ENCODE data around the gene AK1.

The AK1 gene

DNA sequence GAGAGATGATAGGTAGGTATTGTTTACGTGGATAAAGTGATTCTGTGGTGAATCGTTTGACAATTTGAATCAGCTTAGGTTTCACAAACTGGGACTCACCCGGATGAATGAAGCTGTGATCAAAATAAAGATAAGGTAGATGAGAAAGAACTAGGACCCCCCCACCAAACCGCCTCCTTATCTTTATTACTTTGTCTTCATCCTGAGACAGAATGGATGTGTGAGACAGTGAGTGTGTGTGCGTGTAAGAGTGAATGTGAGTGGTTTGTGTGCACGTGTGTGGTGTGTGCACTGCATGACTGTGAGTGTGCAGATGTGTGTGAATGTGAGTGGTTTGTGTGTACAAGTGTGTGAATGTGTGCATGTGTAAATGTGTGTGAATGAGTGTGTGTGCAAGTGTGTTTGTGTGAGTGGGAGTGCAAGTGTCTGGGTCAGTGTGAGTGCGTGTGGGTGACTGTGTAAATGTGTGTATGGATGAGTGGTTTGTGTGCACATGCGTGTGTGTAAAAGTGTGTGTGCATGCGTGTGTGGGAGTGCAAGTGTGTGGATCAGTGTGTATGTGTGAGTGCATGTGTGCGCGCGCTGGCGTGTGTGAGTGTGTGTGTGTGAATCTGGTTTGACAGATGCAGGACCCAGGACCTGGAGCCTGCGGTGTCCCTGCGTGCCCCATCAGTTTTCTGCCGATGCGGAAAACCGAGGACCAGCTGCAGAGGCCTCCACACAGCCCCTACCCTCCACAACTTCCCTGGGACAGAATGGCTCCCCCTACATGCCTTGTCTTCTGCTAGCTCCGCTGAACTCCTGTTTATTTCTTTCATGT, 11.6 kb downstream of the AK1 start:
- no peak for DNase-seq

DNA sequence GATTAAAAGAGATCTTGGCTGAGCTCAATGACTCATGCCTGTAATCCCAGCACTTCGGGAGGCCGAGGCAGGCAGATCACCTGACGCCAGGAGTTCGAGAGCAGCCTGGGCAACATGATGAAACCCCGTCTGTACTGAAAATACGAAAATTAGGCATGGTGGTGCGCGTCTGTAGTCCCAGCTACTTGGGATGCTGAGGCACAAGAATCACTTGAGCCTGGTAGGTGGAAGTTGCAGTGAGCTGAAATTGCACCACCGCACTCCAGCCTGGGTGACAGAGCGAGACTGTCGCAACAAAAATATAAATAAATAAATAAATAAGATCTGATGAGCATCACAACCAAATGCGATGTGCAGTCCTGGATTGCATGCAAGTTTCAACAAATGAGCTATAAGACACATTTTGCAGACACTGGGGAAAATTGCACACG, 14.3 kb downstream of the AK1 start:
- peak in 1 of 2 donors; percentile 48 for DNase-seq

GRCh38 chr9:127862075-127863011, 15.1 kb downstream of the AK1 start:
- DNase-seq: peak; percentile 57 to 82

GRCh38 chr9:127860779-127861178, 16.7 kb downstream of the AK1 start:
- no peak for DNase-seq

GRCh38 chr9:127860260-127860659, 17.2 kb downstream of the AK1 start:
- no peak for DNase-seq

- DNase-seq: no peak
Observed at GRCh38 chr9:127858041-127858512, 19.4 kb downstream of the AK1 start.

DNA sequence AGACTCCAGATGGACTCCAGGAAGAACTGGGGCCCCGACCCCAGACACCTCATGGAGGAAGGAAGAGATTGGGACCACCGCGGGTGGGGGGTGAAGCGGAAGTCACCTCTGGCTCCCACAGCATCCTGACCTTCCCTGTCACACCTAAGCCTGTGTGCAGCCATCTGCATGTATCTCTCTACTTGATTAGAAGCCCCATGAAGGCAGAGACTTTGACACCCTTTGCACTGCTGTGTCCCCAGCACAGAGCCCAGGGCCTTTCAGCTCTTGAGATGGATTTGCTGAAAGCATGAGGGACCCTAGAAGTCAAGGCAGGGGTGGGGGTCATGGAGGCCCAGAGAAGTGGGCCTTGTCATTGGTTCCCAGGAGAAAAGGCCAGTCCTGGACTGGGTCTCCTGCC, 20.2 kb downstream of the AK1 start:
- DNase-seq: no peak

GRCh38 chr9:127856729-127857116, 20.8 kb downstream of the AK1 start:
- no peak for DNase-seq

- no peak for DNase-seq
Observed at GRCh38 chr9:127856094-127856728, 21.3 kb downstream of the AK1 start.

GRCh38 chr9:127855522-127855921, 22.0 kb downstream of the AK1 start:
- DNase-seq: no peak

DNA sequence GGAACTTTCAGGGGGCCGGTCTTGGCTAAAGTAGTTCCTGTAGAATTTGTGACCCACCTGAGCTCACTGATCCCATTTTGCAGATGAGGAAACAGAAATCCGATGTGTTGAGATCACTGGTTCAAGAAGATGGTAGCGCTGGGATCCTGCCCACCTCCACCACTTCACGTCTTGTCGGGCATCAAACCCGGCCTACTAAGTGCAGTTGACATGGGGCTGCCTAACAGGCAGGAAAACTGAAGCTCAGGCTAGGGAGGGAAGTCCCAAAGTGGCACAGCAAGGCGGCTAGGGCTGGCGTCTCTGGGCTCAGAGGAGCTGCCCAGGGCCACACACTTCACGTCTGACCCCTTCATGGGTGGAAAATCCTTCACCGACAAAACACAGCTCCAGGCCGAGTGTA, 22.5 kb downstream of the AK1 start:
- no peak for DNase-seq

DNA sequence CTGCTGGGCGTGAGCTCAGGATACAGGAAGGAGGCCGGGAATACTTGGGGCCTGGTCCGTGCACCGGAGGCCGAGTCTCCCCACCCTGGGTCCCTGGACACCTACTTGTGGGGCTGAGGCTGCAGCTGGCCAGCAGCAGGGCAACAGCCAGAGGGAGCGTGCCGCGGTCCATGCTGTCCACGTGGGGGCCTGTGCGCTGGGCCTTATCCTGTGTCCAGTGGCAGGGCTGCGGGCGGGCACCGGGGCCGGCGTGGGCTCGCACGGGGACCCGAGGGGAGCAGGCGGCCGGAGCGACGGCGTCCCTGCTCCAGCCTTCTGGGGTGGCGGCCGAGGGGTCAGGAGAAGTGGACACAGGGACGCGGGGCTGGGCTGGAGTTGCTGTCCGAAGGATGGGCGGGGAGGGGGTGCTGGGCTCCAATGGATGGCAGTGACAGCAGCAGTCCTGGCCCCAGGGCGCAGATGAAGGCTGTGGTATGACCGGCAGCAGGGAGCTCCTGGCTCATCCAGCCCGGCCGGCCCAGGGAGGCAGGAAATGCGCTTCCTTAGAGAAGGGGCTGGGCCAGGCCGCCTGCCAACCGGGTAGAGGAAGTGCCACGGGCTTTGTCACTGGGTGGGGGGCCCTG, 23.2 kb downstream of the AK1 start, which contains the start of gene ENG:
Gene ENG (minus strand): TSS at position 475 of the 623 bp plus-strand sequence. CDS start 303 bp downstream, at position 172.
- peak in 1 of 2 donors; percentile 22 for DNase-seq

DNA sequence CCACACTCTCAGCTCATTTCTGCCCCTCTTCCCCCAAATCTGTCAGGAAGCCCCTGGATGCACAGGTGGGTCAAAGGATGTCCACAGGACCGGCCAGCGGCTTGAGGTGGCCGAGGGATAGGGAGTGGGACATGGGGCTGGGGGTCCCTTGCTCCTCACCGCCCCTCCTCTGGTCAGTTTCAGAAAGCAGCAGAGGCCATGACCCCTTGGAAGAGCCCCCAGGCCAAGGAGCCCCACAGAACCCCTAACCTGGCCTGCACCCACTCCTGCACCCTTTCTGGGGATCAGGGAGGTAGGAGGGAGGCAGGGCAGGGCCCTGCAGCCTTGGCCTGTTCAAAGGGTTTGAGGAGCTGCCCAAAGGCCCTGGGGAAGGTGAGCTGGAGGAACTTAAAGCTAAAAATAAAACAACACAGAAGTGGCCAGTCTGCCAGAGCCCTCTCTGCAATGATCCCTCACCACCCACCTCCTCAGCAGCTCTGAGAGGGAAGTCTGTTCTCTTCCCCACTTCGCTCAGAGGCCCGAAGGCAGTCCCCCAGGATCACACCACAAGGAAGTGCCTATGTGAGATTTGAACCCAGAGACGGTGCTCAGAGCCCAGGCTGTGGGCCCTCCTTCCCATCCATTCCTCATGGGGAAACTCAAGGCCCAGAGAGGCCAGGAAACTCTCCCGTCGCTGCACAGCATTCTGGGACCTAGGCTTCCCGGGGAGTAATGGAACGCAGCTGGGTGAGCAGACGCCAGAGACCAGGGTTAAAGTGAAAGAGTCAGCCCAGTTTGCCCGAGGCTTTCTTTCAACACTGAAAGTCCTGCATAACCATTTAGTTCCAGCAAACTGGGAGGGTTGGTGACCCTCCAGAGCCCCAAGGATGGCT, 23.9 kb downstream of the AK1 start:
- no peak for DNase-seq

DNA sequence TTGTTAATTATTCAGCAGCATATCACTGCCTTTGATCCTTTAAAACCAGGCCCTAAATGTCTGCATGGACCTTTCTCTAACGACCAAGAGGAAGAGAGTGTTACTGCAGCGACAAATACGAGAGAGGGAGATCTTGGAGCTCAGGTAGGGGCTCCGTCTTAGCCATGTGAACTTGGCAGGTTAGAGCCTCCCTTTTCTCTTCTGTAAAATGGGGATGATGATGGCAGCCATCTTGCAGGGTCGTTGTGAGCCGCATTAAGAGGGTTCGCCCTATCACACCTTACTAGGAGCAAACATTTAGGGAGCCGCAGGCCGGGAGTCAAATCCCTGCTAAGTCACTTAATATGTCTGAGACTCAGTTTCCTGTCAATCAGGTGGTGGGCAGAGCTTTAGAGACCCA, 24.6 kb downstream of the AK1 start:
- no peak for DNase-seq

DNA sequence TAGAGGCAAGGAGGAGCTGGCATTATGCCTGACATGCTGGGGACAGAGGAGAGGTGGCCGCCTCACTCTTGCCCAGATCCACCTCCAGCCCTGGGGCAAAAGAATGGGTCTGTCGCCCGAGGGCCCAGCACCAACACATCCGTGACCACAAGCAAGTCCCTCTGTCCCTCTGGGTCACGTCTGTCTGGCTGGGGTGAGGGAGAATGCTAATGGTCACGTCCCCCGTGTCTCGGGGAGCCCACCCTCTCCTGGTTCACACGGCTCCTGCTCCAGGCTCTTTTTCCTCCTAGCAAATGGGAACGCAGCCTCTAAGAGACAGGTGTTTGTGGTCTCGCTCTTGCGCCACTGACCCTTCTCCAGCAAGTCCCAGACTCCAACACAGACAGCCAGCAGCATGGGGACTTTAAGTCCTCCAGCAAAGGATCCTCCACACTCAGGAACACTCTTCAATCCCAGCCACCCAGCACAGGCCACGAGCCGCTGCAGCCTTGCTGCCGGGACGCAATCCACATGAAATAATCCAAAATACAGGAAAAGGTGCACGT, 27.1 kb downstream of the AK1 start:
- no peak for DNase-seq

- DNase-seq: no peak
Observed at GRCh38 chr9:127848756-127849504, 28.5 kb downstream of the AK1 start.

- DNase-seq: no peak
Observed at GRCh38 chr9:127847833-127848755, 29.4 kb downstream of the AK1 start.

- no peak for DNase-seq
Observed at GRCh38 chr9:127847178-127847510, 30.3 kb downstream of the AK1 start.

- DNase-seq: no peak
Observed at GRCh38 chr9:127846443-127847177, 30.9 kb downstream of the AK1 start.
